Endothelial cell (in vitro differentiated cells): Measurements from ENCODE around the gene PTPRN2. TPM values are rescaled to one million over a fixed set of nuclear protein-coding genes. Genes with fewer than 3 reads are reported as not detected.

ENCODE experiments used
- DNase-seq: peaks from one replicate; pipeline ENCODE4 v3.0.0; 2021; ENCODE audit warnings: low spot score
- H3K27ac Mint-ChIP-seq: one replicate; pipeline ENCODE4 v1.8.0; 2021; ENCODE audit warnings: mixed read lengths, inconsistent platforms; ENCODE audit not compliant: unreplicated experiment
- H3K27me3 Mint-ChIP-seq: one replicate; pipeline ENCODE4 v1.8.0; 2021; ENCODE audit warnings: mild to moderate bottlenecking, moderate library complexity, mixed read lengths, inconsistent platforms; ENCODE audit not compliant: unreplicated experiment
- H3K36me3 Mint-ChIP-seq: one replicate; pipeline ENCODE4 v1.8.0; 2021; ENCODE audit warnings: mild to moderate bottlenecking, low read depth, mixed read lengths, inconsistent platforms; ENCODE audit not compliant: unreplicated experiment
- H3K4me1 Mint-ChIP-seq: one replicate; pipeline ENCODE4 v1.8.0; 2021; ENCODE audit warnings: mild to moderate bottlenecking, mixed read lengths, inconsistent platforms; ENCODE audit not compliant: unreplicated experiment
- H3K4me3 Mint-ChIP-seq: one replicate; pipeline ENCODE4 v1.8.0; 2021; ENCODE audit warnings: mild to moderate bottlenecking, mixed read lengths, inconsistent platforms; ENCODE audit not compliant: unreplicated experiment
- H3K9me3 Mint-ChIP-seq: one replicate; pipeline ENCODE4 v1.8.0; 2021; ENCODE audit warnings: mixed read lengths, inconsistent platforms; ENCODE audit not compliant: unreplicated experiment
- CTCF ChIP-seq: fragments of 200-600 bp; sonication (generic); IDR thresholded peaks from one replicate; pipeline ENCODE4 v1.5.0; 2021; ENCODE audit warnings: antibody characterized with exemption; ENCODE audit not compliant: unreplicated experiment
- total RNA-seq: library from RNA; stranded (reverse); fragmentation: NEBNext Ultra II Directional; extraction: Animal tissue kit (Norgen Biotek cat#: 25700); gene quantifications from one replicate; pipeline ENCODE4 v1.2.1, GENCODE V29; 2021; ENCODE audit not compliant: unreplicated experiment

The PTPRN2 gene
- total RNA-seq, 1 donor from 2014 or later = 0.18 TPM

GRCh38 chr7:158125721-158126120 lies 461.9 kb downstream of the PTPRN2 start:
- TF ChIP-seq CTCF = no peak
- Mint-ChIP-seq H3K4me3 (no peak overlapping the region), H3K27ac (no peak overlapping the region), H3K4me1 (no peaks in the 10 kb centered on the region), H3K27me3 (peaks cover 7% of the 10 kb centered on the region), H3K9me3 (peaks cover 56% of the 10 kb centered on the region), H3K36me3 (peaks cover 20% of the 10 kb centered on the region)
- no peak for DNase-seq

GRCh38 chr7:158125091-158125490 lies 462.5 kb downstream of the PTPRN2 start:
- Mint-ChIP-seq H3K27ac (no peak overlapping the region), H3K9me3 (peaks cover 57% of the 10 kb centered on the region), H3K27me3 (peaks cover 7% of the 10 kb centered on the region), H3K4me3 (no peak overlapping the region), H3K36me3 (peaks cover 20% of the 10 kb centered on the region), H3K4me1 (no peaks in the 10 kb centered on the region)
- no peak for TF ChIP-seq CTCF
- no peak for DNase-seq

GRCh38 chr7:158124671-158125079 lies 462.9 kb downstream of the PTPRN2 start:
- peaks cover 61% of the 10 kb centered on the region for H3K9me3 Mint-ChIP-seq
- TF ChIP-seq CTCF = no peak
- H3K27ac Mint-ChIP-seq = no peak overlapping the region
- no peaks in the 10 kb centered on the region for H3K4me1 Mint-ChIP-seq
- no peak for DNase-seq
- peaks cover 20% of the 10 kb centered on the region for H3K36me3 Mint-ChIP-seq
- H3K27me3 Mint-ChIP-seq = peaks cover 7% of the 10 kb centered on the region
- peak overlapping the region; percentile 79 for H3K4me3 Mint-ChIP-seq

GRCh38 chr7:158123753-158124152 lies 463.9 kb downstream of the PTPRN2 start:
- no peaks in the 10 kb centered on the region for H3K4me1 Mint-ChIP-seq
- H3K9me3 Mint-ChIP-seq = peaks cover 65% of the 10 kb centered on the region
- DNase-seq = no peak
- no peak overlapping the region for H3K4me3 Mint-ChIP-seq
- peaks cover 8% of the 10 kb centered on the region for H3K27me3 Mint-ChIP-seq
- no peak overlapping the region for H3K27ac Mint-ChIP-seq
- H3K36me3 Mint-ChIP-seq = peaks cover 20% of the 10 kb centered on the region
- TF ChIP-seq CTCF = no peak

GRCh38 chr7:158123214-158123613 lies 464.4 kb downstream of the PTPRN2 start:
- DNase-seq = no peak

More at GRCh38 chr7:158123214-158123613, 464.4 kb downstream of the PTPRN2 start:
- H3K4me1 Mint-ChIP-seq = no peaks in the 10 kb centered on the region
- no peak overlapping the region for H3K27ac Mint-ChIP-seq
- peaks cover 20% of the 10 kb centered on the region for H3K36me3 Mint-ChIP-seq
- H3K27me3 Mint-ChIP-seq = peaks cover 8% of the 10 kb centered on the region
- no peak for TF ChIP-seq CTCF
- no peak overlapping the region for H3K4me3 Mint-ChIP-seq
- peaks cover 65% of the 10 kb centered on the region for H3K9me3 Mint-ChIP-seq
